Stimulated activated naive B cell treated with anti-CD40 and anti-IgM and Interleukin-4, amounts not matched to agents 10 μg/mL and 1 μg/mL and 100 μg/mL, for 72 hours (primary cell): ENCODE data around the gene CLEC4M.
A peak's percentile ranks its signal among the peaks of the same experiment; 100 is the strongest.

Experiments
- ATAC-seq, 2 donors: fragments of 150-1000 bp; cut with Tn5 transposase; replicated peaks; 2 replicates each; pipeline ENCODE4 v1.10.0; 2021; ENCODE audit warnings: moderate library complexity in 1 of 2
- DNase-seq: peaks from one replicate; pipeline ENCODE4 v3.0.0; 2021
- H3K27ac Mint-ChIP-seq: one replicate; pipeline ENCODE4 v1.8.0; 2022; ENCODE audit warnings: mild to moderate bottlenecking, mixed read lengths
- H3K27me3 Mint-ChIP-seq, 2 donors: one replicate each; pipeline ENCODE4 v1.8.0; 2022; ENCODE audit warnings: mixed read lengths in 2 of 2
- H3K36me3 Mint-ChIP-seq, 2 donors: one replicate each; pipeline ENCODE4 v1.8.0; 2022; ENCODE audit warnings: mixed read lengths in 2 of 2, mild to moderate bottlenecking in 1 of 2
- H3K4me1 Mint-ChIP-seq, 2 donors: one replicate each; pipeline ENCODE4 v1.8.0; 2022; ENCODE audit warnings: mixed read lengths in 2 of 2, mild to moderate bottlenecking in 1 of 2
- H3K4me3 Mint-ChIP-seq, 2 donors: one replicate each; pipeline ENCODE4 v1.8.0; 2022; ENCODE audit warnings: mild to moderate bottlenecking in 2 of 2, mixed read lengths in 2 of 2, moderate library complexity in 1 of 2
- H3K9me3 Mint-ChIP-seq, 2 donors: one replicate each; pipeline ENCODE4 v1.8.0; 2022; ENCODE audit warnings: mixed read lengths in 2 of 2, mild to moderate bottlenecking in 1 of 2

Gene CLEC4M

GRCh38 chr19:7733376-7733775 is 29.7 kb upstream of the CLEC4M start:
- Mint-ChIP-seq H3K36me3 (peaks cover 6 to 7% of the 10 kb centered on the region in 2 donors), H3K9me3 (no peaks in the 10 kb centered on the region), H3K27me3 (peaks cover 13 to 21% of the 10 kb centered on the region in 2 donors), H3K4me3 (no peak overlapping the region), H3K27ac (no peak overlapping the region), H3K4me1 (peaks cover 25 to 53% of the 10 kb centered on the region in 2 donors)
- DNase-seq (no peak), ATAC-seq (no peak)

DNA sequence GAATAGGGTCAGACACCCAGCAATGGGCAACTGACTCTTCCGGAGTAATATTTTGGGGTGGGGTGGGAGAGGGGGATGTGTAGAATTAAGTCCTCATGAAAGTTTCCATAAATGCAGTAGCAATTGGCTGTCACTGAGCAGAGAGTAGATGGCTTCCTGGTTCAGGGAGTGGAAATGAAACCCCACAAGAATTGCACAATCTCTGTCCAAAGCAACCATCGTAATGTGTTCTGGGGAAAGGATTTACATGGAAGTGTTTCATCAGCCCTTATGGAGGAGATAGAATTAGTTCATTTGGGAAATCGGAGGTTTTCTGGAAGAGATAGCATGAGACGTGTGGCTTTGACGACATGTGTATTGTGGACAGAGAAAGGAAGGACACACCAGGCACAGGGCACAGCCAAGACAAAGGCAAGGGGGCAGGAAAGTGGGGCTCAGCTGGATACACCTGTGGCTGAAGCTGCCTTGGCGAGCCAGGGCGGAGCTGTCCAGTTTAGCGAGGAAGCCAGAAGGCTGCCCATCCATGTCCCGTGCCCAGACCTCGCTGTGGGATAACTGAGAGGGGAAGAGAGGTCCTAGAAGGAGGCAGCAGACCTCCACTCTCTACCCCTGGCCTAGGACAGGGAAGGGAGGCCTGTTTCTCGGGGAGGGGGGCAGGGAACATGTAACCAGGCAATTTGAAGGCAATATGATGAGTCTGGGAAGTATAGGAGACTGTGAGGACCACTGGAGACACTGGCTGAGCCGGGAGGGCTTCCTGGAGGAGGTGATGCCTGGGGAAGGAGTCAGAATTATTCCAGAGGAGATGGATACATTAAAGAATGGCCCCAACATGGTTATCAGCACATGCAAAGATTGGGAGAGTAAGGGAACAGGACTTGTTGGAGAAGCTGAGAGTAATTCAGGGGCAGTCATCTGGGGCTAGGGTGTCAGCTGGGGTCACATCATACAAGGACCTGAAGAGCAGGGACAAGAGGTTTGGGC is 28.5 kb upstream of the CLEC4M start:
- no peak for ATAC-seq
- H3K4me3 Mint-ChIP-seq, result no peak overlapping the region
- H3K36me3 Mint-ChIP-seq, result peaks cover 4 to 6% of the 10 kb centered on the region in 2 donors
- peaks cover 13 to 14% of the 10 kb centered on the region in 2 donors for H3K27me3 Mint-ChIP-seq
- DNase-seq, result no peak
- H3K4me1 Mint-ChIP-seq, result peaks cover 23 to 52% of the 10 kb centered on the region in 2 donors
- H3K9me3 Mint-ChIP-seq, result no peaks in the 10 kb centered on the region
- no peak overlapping the region for H3K27ac Mint-ChIP-seq

DNA sequence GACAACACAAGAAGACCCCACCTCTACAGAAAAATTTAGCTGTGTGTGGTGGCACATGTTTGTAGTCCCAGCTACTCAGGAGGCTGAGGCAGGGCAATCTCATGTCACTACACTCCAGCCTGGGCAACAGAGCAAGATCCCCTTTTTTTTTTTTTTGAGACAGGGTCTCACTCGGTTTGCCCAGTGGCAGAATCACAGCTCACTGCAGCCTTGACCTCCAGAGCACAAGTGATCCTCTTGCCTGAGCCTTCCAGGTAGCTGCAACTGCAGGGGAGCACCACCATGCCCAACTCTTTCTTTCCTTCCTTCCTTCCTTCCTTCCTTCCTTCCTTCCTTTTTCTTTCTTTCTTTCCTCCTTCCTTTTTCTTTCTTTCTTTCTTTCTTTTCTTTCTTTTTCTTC is 26.9 kb upstream of the CLEC4M start:
- ATAC-seq (no peak), DNase-seq (no peak)
- H3K36me3 Mint-ChIP-seq, result no peaks in the 10 kb centered on the region
- peaks cover 25 to 54% of the 10 kb centered on the region in 2 donors for H3K4me1 Mint-ChIP-seq
- no peaks in the 10 kb centered on the region for H3K9me3 Mint-ChIP-seq
- peaks cover 9 to 14% of the 10 kb centered on the region in 2 donors for H3K27me3 Mint-ChIP-seq
- H3K4me3 Mint-ChIP-seq, result no peak overlapping the region
- no peak overlapping the region for H3K27ac Mint-ChIP-seq

- Mint-ChIP-seq H3K4me1 (peaks cover 24 to 56% of the 10 kb centered on the region in 2 donors), H3K27me3 (peaks cover 9% of the 10 kb centered on the region in 2 donors), H3K9me3 (peaks cover 0 to 2% of the 10 kb centered on the region in 2 donors), H3K36me3 (peaks cover 0 to 2% of the 10 kb centered on the region in 2 donors), H3K27ac (no peak overlapping the region), H3K4me3 (no peak overlapping the region)
- ATAC-seq, result no peak
- no peak for DNase-seq
Observed at GRCh38 chr19:7737215-7737614, 25.8 kb upstream of the CLEC4M start.

DNA sequence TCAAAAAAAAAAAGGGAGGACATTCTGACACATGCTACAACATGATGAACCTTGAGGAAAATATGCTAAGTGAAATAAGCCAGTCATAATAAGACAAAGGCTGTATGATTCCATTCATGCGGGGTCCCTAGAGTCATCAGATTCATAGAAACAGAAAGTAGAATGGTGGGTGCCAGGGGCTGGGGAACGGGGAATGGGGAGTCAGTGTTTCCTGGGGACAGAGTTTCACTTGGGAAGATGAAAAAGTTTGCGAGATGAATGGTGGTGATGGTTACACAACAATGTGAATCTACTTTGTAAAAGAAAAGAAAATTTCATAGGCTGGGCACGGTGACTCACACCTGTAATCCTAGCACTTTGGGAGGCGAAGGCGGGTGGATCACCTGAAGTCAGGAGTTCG is 25.0 kb upstream of the CLEC4M start:
- Mint-ChIP-seq H3K36me3 (peaks cover 0 to 2% of the 10 kb centered on the region in 2 donors), H3K27me3 (peaks cover 9% of the 10 kb centered on the region in 2 donors), H3K4me3 (no peak overlapping the region), H3K4me1 (peaks cover 30 to 60% of the 10 kb centered on the region in 2 donors), H3K27ac (no peak overlapping the region), H3K9me3 (peaks cover 0 to 2% of the 10 kb centered on the region in 2 donors)
- DNase-seq (no peak), ATAC-seq (peak in 1 of 2 donors; percentile 30)

- peaks cover 40 to 69% of the 10 kb centered on the region in 2 donors for H3K4me1 Mint-ChIP-seq
- peak overlapping the region; percentile 44 for H3K27ac Mint-ChIP-seq
- peaks cover 9% of the 10 kb centered on the region in 2 donors for H3K27me3 Mint-ChIP-seq
- H3K36me3 Mint-ChIP-seq, result peaks cover 0 to 2% of the 10 kb centered on the region in 2 donors
- peak; percentile 31 to 59 for ATAC-seq
- H3K4me3 Mint-ChIP-seq, result peak overlapping the region in 1 of 2 donors; percentile 52
- no peak for DNase-seq
- peaks cover 0 to 2% of the 10 kb centered on the region in 2 donors for H3K9me3 Mint-ChIP-seq
Observed at GRCh38 chr19:7739211-7739755, 23.8 kb upstream of the CLEC4M start.

DNA sequence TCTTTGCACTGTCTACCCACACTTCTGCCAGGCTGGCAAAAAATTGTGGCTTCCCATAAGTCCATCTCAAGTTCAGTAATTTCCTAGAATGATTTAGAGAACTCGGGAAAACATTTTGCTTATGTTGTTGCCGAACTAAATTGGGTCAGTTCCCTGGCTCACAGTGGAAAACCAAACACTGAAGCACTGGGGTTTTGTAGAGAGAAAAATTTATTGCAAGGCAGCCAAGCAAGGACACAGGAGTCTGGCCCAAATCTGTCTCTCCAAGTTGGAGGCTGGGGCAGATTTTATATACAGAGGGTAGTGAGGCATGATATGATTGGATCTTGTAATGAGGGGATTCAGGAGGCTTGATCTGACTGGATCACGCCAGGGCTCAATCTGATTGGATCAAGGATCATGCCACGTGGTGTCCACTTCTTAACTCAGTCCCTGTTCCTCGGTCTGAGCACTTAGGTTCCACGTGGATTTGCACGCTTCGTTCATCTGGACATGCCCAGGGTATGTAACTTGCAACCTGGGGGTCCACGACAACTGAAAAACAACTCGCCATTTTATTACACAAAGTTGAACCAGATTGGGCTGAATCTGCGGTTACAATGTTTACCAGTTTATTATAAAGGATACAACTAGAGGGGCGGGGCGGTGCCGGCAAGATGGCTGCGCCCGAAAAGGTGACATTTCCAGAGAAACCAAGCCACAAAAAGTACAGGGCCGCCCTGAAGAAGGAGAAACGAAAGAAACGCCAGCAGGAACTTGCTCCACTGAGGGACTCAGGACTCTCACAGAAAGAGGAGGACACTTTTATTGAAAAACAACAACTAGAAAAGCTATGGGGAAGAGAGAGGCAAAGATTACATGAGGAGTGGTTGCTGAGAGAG is 23.0 kb upstream of the CLEC4M start:
- Mint-ChIP-seq H3K4me1 (peaks cover 46 to 72% of the 10 kb centered on the region in 2 donors), H3K9me3 (peaks cover 0 to 2% of the 10 kb centered on the region in 2 donors), H3K36me3 (peaks cover 0 to 2% of the 10 kb centered on the region in 2 donors), H3K4me3 (no peak overlapping the region), H3K27ac (peak overlapping the region; percentile 1), H3K27me3 (peaks cover 9% of the 10 kb centered on the region in 2 donors)
- DNase-seq (no peak), ATAC-seq (no peak)

DNA sequence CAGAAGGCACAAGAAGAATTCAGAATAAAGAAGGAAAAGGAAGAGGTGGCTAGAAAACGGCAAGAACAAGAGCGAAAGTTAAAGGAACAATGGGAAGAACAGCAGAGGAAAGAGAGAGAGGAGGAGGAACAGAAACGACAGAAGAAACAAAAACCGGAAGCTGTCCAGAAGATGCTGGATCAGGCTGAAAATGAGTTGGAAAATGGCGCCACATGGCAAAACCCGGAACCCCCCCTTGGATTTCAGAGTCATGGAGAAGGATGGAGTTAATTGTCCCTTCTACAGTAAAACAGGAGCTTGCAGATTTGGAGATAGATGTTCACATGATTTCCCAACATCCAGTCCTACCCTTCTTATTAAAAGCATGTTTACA is 22.4 kb upstream of the CLEC4M start:
- Mint-ChIP-seq H3K9me3 (peaks cover 0 to 2% of the 10 kb centered on the region in 2 donors), H3K4me1 (peaks cover 48 to 69% of the 10 kb centered on the region in 2 donors), H3K27me3 (peaks cover 9% of the 10 kb centered on the region in 2 donors), H3K27ac (no peak overlapping the region), H3K36me3 (peaks cover 0 to 2% of the 10 kb centered on the region in 2 donors), H3K4me3 (no peak overlapping the region)
- ATAC-seq (no peak), DNase-seq (no peak)

- Mint-ChIP-seq H3K4me1 (peaks cover 63 to 86% of the 10 kb centered on the region in 2 donors), H3K9me3 (peaks cover 0 to 2% of the 10 kb centered on the region in 2 donors)
Observed at GRCh38 chr19:7742575-7742974, 20.5 kb upstream of the CLEC4M start.

GRCh38 chr19:7742991-7743390 is 20.1 kb upstream of the CLEC4M start:
- Mint-ChIP-seq H3K36me3 (peaks cover 2 to 3% of the 10 kb centered on the region in 2 donors), H3K27me3 (peaks cover 9 to 16% of the 10 kb centered on the region in 2 donors), H3K9me3 (peaks cover 2 to 3% of the 10 kb centered on the region in 2 donors), H3K4me1 (peaks cover 63 to 86% of the 10 kb centered on the region in 2 donors), H3K4me3 (peak overlapping the region in 1 of 2 donors; percentile 4), H3K27ac (peak overlapping the region; percentile 57)
- DNase-seq (no peak), ATAC-seq (no peak)

More at GRCh38 chr19:7742575-7742974, 20.5 kb upstream of the CLEC4M start:
- Mint-ChIP-seq H3K27me3 (peaks cover 9 to 16% of the 10 kb centered on the region in 2 donors), H3K27ac (peak overlapping the region; percentile 38), H3K36me3 (peaks cover 0 to 2% of the 10 kb centered on the region in 2 donors), H3K4me3 (no peak overlapping the region)
- ATAC-seq (no peak), DNase-seq (no peak)

GRCh38 chr19:7743425-7743841 is 19.6 kb upstream of the CLEC4M start:
- Mint-ChIP-seq H3K4me1 (peaks cover 65 to 88% of the 10 kb centered on the region in 2 donors), H3K36me3 (peaks cover 5 to 6% of the 10 kb centered on the region in 2 donors), H3K9me3 (peaks cover 5 to 7% of the 10 kb centered on the region in 2 donors), H3K27ac (peak overlapping the region; percentile 57), H3K27me3 (peaks cover 9 to 16% of the 10 kb centered on the region in 2 donors), H3K4me3 (peak overlapping the region in 1 of 2 donors; percentile 4)
- DNase-seq (peak; percentile 81), ATAC-seq (peak; percentile 94 to 95)

DNA sequence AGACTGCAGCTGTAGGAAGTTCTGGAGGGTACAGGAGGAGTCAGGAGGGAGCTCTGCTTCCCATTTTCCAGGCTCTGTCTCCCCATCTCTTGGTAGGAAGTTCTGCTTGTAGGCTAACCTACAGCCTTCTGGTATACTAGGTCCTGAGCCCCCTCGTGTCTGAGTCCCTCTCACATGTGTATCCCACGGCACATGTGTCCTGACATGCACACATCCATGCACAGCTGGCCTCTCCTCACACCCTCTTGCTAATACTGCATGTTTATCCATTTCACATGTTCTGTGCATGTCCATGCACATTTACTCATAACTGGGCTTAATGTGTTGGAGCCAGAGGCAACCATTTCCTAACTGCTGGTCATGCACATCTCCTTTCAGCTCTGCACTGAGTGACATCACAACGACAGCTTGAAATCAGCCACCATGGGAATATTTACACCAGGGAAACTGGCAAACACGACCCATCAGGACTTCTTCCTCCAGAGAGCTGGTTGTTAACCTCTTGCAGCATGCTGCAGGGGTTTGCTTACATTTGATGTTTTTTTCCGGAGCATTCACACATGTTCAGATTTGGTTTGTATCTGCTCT is 18.8 kb upstream of the CLEC4M start:
- peaks cover 62 to 80% of the 10 kb centered on the region in 2 donors for H3K4me1 Mint-ChIP-seq
- peaks cover 5 to 7% of the 10 kb centered on the region in 2 donors for H3K9me3 Mint-ChIP-seq
- peaks cover 5 to 6% of the 10 kb centered on the region in 2 donors for H3K36me3 Mint-ChIP-seq
- H3K27ac Mint-ChIP-seq, result peak overlapping the region; percentile 52
- H3K4me3 Mint-ChIP-seq, result peak overlapping the region; percentile 30 to 51
- ATAC-seq (peak in 1 of 2 donors; percentile 18), DNase-seq (no peak)
- peaks cover 9 to 16% of the 10 kb centered on the region in 2 donors for H3K27me3 Mint-ChIP-seq
